Erythroblast (primary cell): ENCODE measurements around the gene SRM.

Experiments
- DNase-seq, 2 experiments: peaks; one replicate each; lab custom pipeline; 2025; lab: John Stamatoyannopoulos, UW
- GATA1 ChIP-seq: IDR thresholded peaks from 2 replicates; pipeline ENCODE4 v1.6.1; 2011; ENCODE audit warnings: low read depth, mild to moderate bottlenecking, control low read depth, low read length, moderate library complexity
- POLR2A ChIP-seq: IDR thresholded peaks from 2 replicates; pipeline ENCODE4 v1.6.1; 2011; ENCODE audit warnings: mild to moderate bottlenecking, low read length

SRM gene

GRCh38 chr1:11071463-11072215 lies 11.8 kb upstream of the SRM start:
- no peak for DNase-seq
- TF ChIP-seq POLR2A (no peak), GATA1 (no peak)

DNA sequence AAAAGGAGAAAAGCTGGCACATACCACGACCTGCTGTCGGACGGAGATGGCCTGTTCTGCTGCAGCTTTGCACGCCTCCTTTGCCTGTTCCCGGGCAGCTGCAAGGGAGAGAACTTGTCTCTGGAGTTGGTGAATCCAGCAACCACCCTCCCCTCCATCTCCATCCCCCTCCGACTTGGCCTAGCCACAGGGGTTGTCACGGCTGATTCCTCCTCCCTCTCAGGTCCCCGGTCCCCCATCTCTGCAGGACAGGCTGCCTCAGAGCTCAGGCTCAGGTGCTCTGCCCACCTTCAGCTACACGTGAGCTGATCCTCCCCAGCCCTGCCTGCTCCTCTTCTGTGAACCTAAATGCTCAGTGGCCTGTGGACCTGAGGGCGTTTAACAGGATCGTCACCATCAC lies 11.1 kb upstream of the SRM start:
- TF ChIP-seq POLR2A (no peak), GATA1 (no peak)
- DNase-seq, result no peak

- DNase-seq, result no peak
- TF ChIP-seq POLR2A (no peak), GATA1 (no peak)
Measured at GRCh38 chr1:11068600-11069473, 9.0 kb upstream of the SRM start.

DNA sequence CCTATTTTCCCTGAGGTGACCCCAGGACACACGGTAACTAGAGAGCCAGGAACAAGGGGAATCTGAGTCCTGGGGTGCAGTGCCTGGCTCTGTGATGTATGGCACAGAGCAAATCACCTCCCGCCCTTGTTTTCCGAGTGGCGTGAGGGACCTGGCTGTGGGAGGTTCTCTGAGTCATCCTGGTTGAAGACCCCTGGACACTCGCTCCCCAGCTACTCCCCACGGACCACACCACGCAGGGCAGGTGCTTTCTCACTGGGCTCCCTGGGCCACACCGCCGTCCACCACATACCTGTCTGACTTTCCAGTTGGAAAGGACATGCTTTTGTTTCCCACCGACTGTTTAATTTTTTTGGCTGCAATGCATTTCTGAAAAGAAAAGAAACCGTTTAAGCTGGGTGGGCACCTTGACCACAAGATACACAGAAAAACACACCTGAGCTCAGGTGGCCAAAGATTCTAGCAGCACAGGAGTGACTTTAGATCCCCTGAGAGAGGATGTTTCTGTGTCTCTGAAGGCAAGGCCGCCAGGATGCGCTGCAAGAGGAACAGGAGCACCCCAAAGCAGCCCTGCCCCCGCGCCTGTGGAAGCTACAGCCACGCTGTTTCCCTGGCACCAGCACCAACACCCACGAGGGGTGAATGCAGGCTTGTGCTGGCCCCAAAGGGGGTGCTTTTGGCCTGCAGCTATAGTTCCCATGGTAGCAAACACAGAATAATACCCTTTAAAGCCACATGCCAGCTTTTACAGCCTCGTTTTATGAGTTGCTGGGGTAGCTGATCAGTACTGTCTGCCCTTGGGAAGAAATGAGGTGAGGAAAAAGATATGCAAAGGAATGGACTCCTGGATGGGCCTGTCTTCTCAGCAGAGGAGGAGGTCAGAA lies 8.1 kb upstream of the SRM start:
- TF ChIP-seq GATA1 (no peak), POLR2A (no peak)
- no peak for DNase-seq

- no peak for TF ChIP-seq POLR2A
- TF ChIP-seq GATA1, result no peak
- no peak for DNase-seq
Measured at GRCh38 chr1:11065796-11066195, 6.0 kb upstream of the SRM start.

DNA sequence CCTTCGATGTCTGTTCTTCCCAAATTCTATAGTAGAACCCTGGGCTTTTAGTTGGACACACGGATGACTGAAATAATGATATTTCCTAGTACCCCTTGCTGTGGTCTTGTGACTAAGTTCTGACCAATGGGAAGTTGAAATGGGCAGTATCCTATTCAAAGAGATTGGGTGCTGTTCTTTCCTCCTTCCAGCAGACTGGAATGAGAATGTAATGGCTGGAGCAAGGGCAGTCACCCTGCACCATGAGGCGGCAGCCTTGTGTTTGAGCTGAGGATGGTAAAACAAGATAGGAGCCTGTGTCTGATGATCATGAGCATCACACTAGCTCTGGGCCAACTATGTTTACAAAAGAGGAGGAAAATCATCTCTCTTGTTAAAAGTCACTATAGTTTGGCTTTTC lies 5.1 kb upstream of the SRM start:
- no peak for DNase-seq
- TF ChIP-seq POLR2A, result no peak
- TF ChIP-seq GATA1, result no peak

- peak; percentile 11 to 34 for DNase-seq
Measured at GRCh38 chr1:11063937-11064537, 4.2 kb upstream of the SRM start.

GRCh38 chr1:11062965-11063401 lies 3.2 kb upstream of the SRM start:
- TF ChIP-seq POLR2A (no peak), GATA1 (no peak)
- no peak for DNase-seq

- DNase-seq, result no peak
- TF ChIP-seq POLR2A, result no peak
- no peak for TF ChIP-seq GATA1
Measured at GRCh38 chr1:11061652-11062365, 2.0 kb upstream of the SRM start.

GRCh38 chr1:11059155-11059967 lies 457 bp downstream of the SRM start:
- DNase-seq, result peak; percentile 41 to 68
- TF ChIP-seq GATA1 (no peak), POLR2A (no peak)

- DNase-seq, result no peak
- TF ChIP-seq POLR2A, result no peak
- TF ChIP-seq GATA1, result no peak
Measured at GRCh38 chr1:11058595-11059154, 1.1 kb downstream of the SRM start.
